IPS-15b (cell line): Measurements from ENCODE around the gene ERAP2.

Experiments used
- H3K27me3 ChIP-seq: one replicate; pipeline ENCODE4 v1.6.1; 2013; ENCODE audit warnings: low read length; ENCODE audit not compliant: control insufficient read depth, insufficient read depth
- H3K36me3 ChIP-seq: one replicate; pipeline ENCODE4 v1.6.1; 2013; ENCODE audit warnings: low read length; ENCODE audit not compliant: control insufficient read depth, insufficient read depth
- H3K4me1 ChIP-seq: one replicate; pipeline ENCODE4 v1.6.1; 2013; ENCODE audit warnings: mild to moderate bottlenecking, low read length; ENCODE audit not compliant: control insufficient read depth, insufficient read depth
- H3K4me3 ChIP-seq: one replicate; pipeline ENCODE4 v1.5.1; 2013; ENCODE audit warnings: low read depth, low read length
- H3K9ac ChIP-seq: one replicate; pipeline ENCODE4 v1.6.1; 2013; ENCODE audit warnings: low read depth, mild to moderate bottlenecking, low read length
- H3K9me3 ChIP-seq: one replicate; pipeline ENCODE4 v1.6.1; 2013; ENCODE audit warnings: mild to moderate bottlenecking, low read length; ENCODE audit not compliant: control insufficient read depth, insufficient read depth

The ERAP2 gene

DNA sequence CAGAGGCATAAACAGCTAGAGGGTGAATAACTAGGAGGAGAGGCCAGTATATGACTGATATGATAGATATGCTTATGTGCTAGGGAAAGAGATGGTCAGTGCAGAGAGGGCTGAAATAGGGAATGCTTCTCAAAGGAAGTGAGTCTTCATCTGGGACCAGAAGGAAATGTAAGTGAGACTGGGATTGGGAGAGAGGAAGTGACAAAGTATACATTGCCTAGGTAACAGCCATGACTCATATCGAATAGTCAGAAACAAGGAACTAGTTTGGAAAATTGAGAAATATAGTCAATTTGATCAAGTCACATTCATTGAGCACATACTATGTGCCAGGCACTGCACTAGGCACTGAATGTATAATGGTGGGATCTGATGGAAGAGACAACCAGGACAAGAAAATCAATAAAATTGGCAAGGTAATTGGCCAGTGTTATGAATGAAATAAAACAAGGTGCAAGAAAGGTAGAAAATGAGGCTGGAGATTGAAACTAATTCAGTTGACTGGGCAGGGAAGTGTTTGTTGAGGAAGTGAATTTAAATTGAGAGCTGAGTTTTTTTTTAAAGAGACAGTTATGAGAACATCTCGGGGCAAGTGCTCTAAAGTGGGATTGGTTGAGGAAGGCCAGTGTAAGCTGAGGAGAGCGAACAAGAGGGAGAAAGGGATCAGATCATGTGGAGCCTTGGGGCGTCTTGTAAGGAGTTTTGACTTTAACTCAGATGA, 4.3 kb downstream of the ERAP2 start:
- Histone ChIP-seq H3K36me3 (no peaks in the 10 kb centered on the region), H3K9ac (no peak overlapping the region), H3K4me3 (no peak overlapping the region), H3K4me1 (no peaks in the 10 kb centered on the region), H3K9me3 (no peaks in the 10 kb centered on the region), H3K27me3 (no peaks in the 10 kb centered on the region)

DNA sequence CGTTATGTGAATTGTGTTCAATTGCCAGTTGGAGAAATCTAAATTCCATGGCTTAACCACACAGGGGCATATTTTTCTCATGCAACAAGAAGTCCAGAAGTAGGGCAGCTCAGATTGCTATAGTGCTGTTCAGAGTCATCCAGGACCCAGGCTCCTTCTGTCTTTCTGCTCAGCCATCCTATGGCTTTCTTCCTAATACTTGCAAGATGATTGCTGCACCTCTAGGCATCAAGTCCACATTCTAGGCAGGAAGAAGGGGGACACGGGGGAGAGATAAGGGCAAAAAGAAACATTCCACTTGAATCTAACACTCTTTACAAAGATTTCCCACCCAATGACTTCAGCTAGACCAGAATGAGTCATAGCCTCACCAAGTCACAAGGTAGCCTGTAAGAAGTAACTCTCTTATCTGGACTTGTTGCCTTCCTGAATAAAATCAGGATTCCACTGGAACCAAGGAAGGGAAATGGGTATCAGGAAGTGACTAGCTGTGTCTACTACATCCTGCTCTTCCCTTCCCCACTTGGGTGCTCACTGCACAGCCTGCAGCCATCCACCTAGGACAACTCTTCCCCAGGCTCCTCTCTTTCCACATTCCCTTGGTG, 5.3 kb downstream of the ERAP2 start:
- H3K27me3 ChIP-seq = no peaks in the 10 kb centered on the region
- H3K36me3 ChIP-seq = no peaks in the 10 kb centered on the region
- H3K9me3 ChIP-seq = no peaks in the 10 kb centered on the region
- H3K4me3 ChIP-seq = no peak overlapping the region
- H3K9ac ChIP-seq = no peak overlapping the region
- no peaks in the 10 kb centered on the region for H3K4me1 ChIP-seq

DNA sequence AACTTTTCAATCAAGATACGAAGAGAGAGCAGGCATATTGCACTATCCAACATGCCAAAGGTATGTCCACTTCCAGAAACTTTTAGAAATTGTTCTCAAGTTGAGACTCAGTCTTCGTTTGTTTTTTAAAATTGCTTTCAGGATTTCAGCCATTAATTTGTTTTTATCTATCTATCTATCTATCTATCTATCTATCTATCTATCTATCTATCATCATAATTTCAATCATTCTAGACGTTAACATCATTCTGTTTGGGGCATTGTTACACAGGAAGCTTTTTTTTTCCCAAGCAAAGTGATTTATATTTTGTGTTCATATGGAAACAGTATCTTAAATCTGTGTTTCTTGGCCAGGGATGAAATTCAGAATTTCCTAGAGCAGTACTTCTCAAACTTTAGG, 7.6 kb downstream of the ERAP2 start:
- no peaks in the 10 kb centered on the region for H3K36me3 ChIP-seq

DNA sequence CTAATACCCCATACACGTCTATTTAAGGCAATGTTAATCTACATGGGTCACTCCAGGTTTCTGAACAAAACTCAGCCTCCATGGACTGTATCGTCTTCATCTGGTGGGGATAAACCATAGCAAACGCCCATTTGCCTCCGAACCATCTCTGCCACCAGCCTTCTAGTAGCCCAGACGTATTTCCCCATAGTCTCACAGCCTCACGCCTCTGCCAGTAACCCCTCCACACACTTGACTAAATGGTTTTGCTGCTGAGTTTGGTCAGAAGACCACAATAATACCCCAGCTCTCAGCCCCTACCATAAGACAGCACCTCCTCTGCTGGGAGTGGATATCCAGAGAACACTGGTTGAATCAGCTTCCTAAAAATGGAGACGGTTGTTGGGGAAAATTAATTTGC, 8.7 kb downstream of the ERAP2 start:
- no peaks in the 10 kb centered on the region for H3K36me3 ChIP-seq
- no peaks in the 10 kb centered on the region for H3K4me1 ChIP-seq
- H3K9me3 ChIP-seq = no peaks in the 10 kb centered on the region
- no peak overlapping the region for H3K9ac ChIP-seq
- no peaks in the 10 kb centered on the region for H3K27me3 ChIP-seq
- H3K4me3 ChIP-seq = no peak overlapping the region

More for the DNA sequence above, 7.6 kb downstream of the ERAP2 start:
- H3K4me1 ChIP-seq = no peaks in the 10 kb centered on the region
- no peaks in the 10 kb centered on the region for H3K27me3 ChIP-seq
- no peak overlapping the region for H3K9ac ChIP-seq
- H3K4me3 ChIP-seq = no peak overlapping the region
- no peaks in the 10 kb centered on the region for H3K9me3 ChIP-seq

DNA sequence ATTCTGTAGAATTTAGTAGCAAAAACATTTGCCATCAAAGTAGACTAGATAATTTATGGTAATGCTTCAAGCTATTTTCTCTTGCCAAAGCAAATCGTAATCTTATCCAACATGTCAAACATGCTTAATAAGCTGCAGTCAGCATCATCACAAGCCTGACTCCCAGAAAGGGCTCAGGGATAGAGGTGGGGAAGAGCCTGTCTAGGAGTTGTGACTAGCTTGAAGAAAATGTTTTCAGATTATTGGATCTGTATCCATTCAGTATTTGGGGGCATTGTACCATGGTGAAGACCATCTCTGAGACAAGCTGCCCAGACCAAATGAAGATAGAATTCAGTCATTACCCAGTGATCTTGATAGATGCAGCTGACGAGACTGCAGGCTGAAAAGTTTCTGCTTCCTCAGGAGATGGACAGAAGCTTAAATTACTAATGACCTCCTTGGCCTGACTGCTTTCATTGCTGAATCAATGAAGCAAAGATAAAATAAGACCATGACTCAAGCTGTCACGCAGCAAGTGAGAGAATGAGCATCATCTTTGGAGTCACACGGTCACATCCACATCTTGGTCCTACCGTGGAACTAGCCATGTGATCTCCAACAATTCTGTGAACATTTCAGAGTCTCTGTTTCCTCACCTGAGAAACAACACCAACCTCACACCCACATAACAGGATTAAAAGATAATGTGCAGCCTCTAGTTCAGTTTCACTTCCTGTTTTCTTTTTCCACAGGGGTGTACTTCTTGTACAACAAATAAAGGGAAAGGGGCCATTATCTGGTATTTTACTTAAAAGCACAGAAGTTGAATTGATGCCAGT, 9.4 kb downstream of the ERAP2 start:
- Histone ChIP-seq H3K4me3 (no peak overlapping the region), H3K4me1 (no peaks in the 10 kb centered on the region)

DNA sequence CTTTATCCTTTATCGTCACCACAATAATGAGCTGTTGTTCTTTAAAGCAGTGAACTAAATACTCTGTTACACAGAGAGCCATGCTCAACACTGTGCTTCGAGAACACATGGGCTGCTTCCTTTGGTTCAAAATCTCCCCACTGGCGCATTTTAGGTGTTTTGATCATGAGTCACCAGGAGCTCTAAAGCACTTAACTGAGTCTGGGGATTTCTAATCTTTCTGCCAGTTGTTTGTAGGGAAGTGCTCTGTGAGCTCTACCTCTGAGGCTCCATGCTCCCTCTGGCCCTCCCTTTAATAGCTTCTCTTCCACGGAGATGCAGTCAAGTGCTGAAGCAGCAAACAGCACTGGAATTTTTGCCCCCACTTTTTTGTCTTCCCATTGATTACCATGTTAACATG, 17.0 kb downstream of the ERAP2 start:
- no peaks in the 10 kb centered on the region for H3K4me1 ChIP-seq
- H3K9me3 ChIP-seq = no peaks in the 10 kb centered on the region
- H3K27me3 ChIP-seq = no peaks in the 10 kb centered on the region
- no peaks in the 10 kb centered on the region for H3K36me3 ChIP-seq
- H3K9ac ChIP-seq = no peak overlapping the region
- H3K4me3 ChIP-seq = no peak overlapping the region

More for the DNA sequence above, 9.4 kb downstream of the ERAP2 start:
- H3K9me3 ChIP-seq = no peaks in the 10 kb centered on the region
- no peaks in the 10 kb centered on the region for H3K27me3 ChIP-seq
- no peak overlapping the region for H3K9ac ChIP-seq
- no peaks in the 10 kb centered on the region for H3K36me3 ChIP-seq

DNA sequence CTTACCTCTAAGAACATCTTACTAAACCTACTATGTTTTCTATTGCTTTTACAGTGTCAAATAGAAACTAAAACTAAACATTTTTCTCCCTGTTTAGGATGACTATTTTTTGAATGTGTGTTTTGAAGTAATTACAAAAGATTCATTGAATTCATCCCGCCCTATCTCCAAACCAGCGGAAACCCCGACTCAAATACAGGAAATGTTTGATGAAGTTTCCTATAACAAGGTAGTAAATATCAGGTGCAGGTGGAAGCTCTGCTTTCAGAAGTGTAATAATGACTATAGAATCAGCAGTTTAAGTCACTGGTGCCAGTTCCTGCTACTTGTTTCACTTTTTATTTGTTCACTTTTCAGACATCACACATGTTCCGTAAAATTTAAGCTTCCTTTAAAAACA, 20.0 kb downstream of the ERAP2 start:
- no peak overlapping the region for H3K4me3 ChIP-seq
- no peaks in the 10 kb centered on the region for H3K36me3 ChIP-seq
- H3K9me3 ChIP-seq = no peaks in the 10 kb centered on the region
- H3K27me3 ChIP-seq = no peaks in the 10 kb centered on the region
- H3K4me1 ChIP-seq = no peaks in the 10 kb centered on the region
- no peak overlapping the region for H3K9ac ChIP-seq

DNA sequence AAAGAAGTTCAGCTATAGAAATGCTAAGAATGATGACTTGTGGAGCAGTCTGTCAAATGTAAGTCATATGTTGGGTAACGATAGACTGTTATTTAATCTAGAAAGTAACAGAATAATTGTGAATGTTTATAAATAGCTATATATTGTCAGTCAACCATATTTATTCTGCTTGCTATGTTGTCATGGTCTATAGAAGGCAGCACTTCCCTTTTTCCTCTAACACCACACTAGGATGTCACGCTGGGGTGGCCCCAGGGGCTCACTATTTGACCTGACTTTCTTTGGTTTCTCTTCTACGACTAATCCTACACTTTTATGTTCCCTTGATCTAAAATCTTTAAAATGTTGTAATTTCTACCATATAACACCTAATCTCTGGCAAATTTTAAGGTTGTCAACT, 20.5 kb downstream of the ERAP2 start:
- H3K4me3 ChIP-seq = no peak overlapping the region
- no peak overlapping the region for H3K9ac ChIP-seq
- H3K36me3 ChIP-seq = no peaks in the 10 kb centered on the region
- no peaks in the 10 kb centered on the region for H3K4me1 ChIP-seq
- H3K27me3 ChIP-seq = no peaks in the 10 kb centered on the region
- no peaks in the 10 kb centered on the region for H3K9me3 ChIP-seq

DNA sequence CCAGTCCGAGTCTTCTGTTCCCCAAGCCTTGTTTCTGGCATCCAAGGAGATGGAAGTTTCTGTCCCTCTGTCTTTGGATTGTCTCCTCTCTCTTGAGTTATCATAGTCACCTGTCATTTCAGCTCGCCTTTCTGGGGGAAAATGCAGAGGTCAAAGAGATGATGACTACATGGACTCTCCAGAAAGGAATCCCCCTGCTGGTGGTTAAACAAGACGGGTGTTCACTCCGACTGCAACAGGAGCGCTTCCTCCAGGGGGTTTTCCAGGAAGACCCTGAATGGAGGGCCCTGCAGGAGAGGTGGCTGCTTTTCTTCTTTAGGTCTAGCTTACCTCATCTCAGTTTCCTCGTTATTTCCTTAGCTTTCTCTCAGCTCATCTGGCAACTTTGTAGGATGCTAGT, 25.1 kb downstream of the ERAP2 start:
- no peaks in the 10 kb centered on the region for H3K4me1 ChIP-seq
- H3K4me3 ChIP-seq = no peak overlapping the region
- no peaks in the 10 kb centered on the region for H3K36me3 ChIP-seq
- no peak overlapping the region for H3K9ac ChIP-seq
- H3K9me3 ChIP-seq = no peaks in the 10 kb centered on the region
- H3K27me3 ChIP-seq = no peaks in the 10 kb centered on the region

DNA sequence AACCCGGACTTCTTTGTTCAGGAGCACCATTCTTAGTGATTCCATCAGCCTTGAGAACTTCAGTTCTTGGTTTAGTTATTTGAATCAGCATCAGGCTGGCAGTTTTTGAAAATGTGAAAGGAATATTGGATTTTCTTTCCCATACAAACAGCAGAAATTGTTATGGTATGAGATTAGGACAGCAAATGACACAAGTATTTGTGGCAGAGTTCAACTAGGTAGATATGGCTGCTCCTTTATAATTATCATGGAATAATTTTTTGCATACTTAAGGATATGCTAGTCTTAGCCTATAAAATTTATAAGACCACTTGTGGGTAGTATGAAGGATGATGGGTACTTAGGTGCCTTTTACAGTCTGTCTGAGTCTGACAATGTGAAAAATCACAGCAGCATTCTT, 25.5 kb downstream of the ERAP2 start:
- H3K27me3 ChIP-seq = no peaks in the 10 kb centered on the region
- no peak overlapping the region for H3K9ac ChIP-seq
- no peaks in the 10 kb centered on the region for H3K4me1 ChIP-seq
- no peak overlapping the region for H3K4me3 ChIP-seq
- no peaks in the 10 kb centered on the region for H3K9me3 ChIP-seq
- no peaks in the 10 kb centered on the region for H3K36me3 ChIP-seq

DNA sequence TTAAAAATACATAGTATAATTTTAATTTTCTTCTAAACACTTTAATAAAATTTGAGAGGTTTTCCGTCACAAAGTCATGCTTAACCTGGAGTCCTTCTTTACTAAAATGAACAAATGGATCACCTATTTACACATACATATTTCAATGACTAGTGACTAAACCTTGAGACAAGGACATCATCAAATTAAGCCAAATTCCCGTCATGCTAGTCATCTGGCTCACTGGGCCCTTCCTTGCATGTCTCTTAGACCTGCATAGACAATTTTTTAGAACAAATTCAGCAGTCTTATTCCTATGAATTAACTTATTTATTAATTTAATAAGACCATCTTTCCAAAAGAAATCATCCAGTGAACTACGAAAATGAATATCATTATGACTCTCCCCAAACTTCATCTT, 26.6 kb downstream of the ERAP2 start:
- Histone ChIP-seq H3K36me3 (no peaks in the 10 kb centered on the region), H3K27me3 (no peaks in the 10 kb centered on the region), H3K4me3 (no peak overlapping the region), H3K4me1 (no peaks in the 10 kb centered on the region), H3K9ac (no peak overlapping the region), H3K9me3 (no peaks in the 10 kb centered on the region)

DNA sequence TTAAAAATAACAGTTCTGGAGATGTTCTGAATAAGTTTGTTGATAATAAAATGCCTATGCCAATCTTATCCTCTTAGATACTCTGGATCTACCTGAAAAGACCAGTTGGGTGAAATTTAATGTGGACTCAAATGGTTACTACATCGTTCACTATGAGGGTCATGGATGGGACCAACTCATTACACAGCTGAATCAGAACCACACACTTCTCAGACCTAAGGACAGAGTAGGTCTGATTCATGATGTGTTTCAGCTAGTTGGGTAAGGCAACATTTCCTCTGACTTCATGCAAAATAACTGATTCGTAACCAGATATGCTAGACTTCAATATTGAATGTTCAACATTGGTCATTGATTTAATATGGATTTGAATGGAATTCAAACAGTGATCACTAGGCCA, 27.0 kb downstream of the ERAP2 start:
- Histone ChIP-seq H3K4me3 (no peak overlapping the region), H3K4me1 (no peaks in the 10 kb centered on the region), H3K9me3 (no peaks in the 10 kb centered on the region), H3K27me3 (no peaks in the 10 kb centered on the region), H3K9ac (no peak overlapping the region), H3K36me3 (no peaks in the 10 kb centered on the region)
